Neural cell (in vitro differentiated cells): ENCODE measurements around the gene NQO1.

Experiments
- EP300 ChIP-seq: fragments of 450-650 bp; conservative IDR thresholded peaks from 2 replicates; pipeline ENCODE4 v1.6.1; 2014; ENCODE audit warnings: antibody characterized with exemption, mild to moderate bottlenecking, moderate library complexity; ENCODE audit not compliant: poor library complexity, severe bottlenecking
- EZH2 ChIP-seq: fragments of 200-600, 300-800 bp; shearing (Covaris generic), sonication (generic); IDR thresholded peaks from 2 replicates; pipeline ENCODE4 v1.6.1; 2014; ENCODE audit warnings: antibody characterized with exemption, low read length, borderline replicate concordance, mild to moderate bottlenecking; ENCODE audit not compliant: insufficient read depth, poor library complexity, severe bottlenecking
- MXI1 ChIP-seq: fragments of 450-650 bp; conservative IDR thresholded peaks from 2 replicates; pipeline ENCODE4 v1.6.1; 2014; ENCODE audit warnings: antibody characterized with exemption, mild to moderate bottlenecking; ENCODE audit not compliant: poor library complexity, severe bottlenecking
- POLR2AphosphoS5 ChIP-seq: IDR thresholded peaks from 2 replicates; pipeline ENCODE4 v1.6.1; 2012
- RAD21 ChIP-seq: fragments of 450-650 bp; conservative IDR thresholded peaks from 2 replicates; pipeline ENCODE4 v1.6.1; 2014; ENCODE audit warnings: antibody characterized with exemption, mild to moderate bottlenecking, moderate library complexity
- TAF1 ChIP-seq: IDR thresholded peaks from 2 replicates; pipeline ENCODE4 v1.6.1; 2012; ENCODE audit warnings: low read depth
- TF ChIP-seq, protein P1 (sequence below): fragments of 450-650 bp; IDR thresholded peaks from 2 replicates; pipeline ENCODE4 v1.5.1; 2014; ENCODE audit warnings: antibody characterized with exemption, mild to moderate bottlenecking, moderate library complexity; ENCODE audit not compliant: poor library complexity, severe bottlenecking
- TF ChIP-seq, protein P2 (sequence below): IDR thresholded peaks from 2 replicates; pipeline ENCODE4 v1.6.1; 2012; ENCODE audit warnings: borderline replicate concordance

DNA sequence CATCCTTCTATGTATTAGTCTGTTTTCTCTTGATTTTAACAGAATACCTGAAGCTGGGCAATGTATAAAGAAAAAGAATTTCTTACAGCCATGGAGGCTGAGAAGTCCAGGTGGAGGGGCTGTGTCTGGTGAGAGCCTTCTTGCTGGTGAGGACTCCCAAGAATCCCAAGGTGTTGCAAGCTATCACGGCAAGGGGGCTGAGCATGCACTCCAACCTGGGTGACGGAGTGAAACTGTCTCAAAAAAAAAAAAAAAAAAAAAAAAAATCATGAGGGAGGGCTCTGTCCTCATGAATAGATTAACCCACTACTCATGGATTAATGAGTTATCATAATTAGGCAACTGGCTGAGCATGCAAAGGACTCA is 19.4 kb downstream of the NQO1 start:
- TF ChIP-seq, protein P1, sequence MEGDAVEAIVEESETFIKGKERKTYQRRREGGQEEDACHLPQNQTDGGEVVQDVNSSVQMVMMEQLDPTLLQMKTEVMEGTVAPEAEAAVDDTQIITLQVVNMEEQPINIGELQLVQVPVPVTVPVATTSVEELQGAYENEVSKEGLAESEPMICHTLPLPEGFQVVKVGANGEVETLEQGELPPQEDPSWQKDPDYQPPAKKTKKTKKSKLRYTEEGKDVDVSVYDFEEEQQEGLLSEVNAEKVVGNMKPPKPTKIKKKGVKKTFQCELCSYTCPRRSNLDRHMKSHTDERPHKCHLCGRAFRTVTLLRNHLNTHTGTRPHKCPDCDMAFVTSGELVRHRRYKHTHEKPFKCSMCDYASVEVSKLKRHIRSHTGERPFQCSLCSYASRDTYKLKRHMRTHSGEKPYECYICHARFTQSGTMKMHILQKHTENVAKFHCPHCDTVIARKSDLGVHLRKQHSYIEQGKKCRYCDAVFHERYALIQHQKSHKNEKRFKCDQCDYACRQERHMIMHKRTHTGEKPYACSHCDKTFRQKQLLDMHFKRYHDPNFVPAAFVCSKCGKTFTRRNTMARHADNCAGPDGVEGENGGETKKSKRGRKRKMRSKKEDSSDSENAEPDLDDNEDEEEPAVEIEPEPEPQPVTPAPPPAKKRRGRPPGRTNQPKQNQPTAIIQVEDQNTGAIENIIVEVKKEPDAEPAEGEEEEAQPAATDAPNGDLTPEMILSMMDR: no peak
- TF ChIP-seq EZH2 (no peak), TAF1 (no peak), POLR2AphosphoS5 (no peak), EP300 (no peak), MXI1 (no peak), RAD21 (no peak)
- TF ChIP-seq, protein P2, sequence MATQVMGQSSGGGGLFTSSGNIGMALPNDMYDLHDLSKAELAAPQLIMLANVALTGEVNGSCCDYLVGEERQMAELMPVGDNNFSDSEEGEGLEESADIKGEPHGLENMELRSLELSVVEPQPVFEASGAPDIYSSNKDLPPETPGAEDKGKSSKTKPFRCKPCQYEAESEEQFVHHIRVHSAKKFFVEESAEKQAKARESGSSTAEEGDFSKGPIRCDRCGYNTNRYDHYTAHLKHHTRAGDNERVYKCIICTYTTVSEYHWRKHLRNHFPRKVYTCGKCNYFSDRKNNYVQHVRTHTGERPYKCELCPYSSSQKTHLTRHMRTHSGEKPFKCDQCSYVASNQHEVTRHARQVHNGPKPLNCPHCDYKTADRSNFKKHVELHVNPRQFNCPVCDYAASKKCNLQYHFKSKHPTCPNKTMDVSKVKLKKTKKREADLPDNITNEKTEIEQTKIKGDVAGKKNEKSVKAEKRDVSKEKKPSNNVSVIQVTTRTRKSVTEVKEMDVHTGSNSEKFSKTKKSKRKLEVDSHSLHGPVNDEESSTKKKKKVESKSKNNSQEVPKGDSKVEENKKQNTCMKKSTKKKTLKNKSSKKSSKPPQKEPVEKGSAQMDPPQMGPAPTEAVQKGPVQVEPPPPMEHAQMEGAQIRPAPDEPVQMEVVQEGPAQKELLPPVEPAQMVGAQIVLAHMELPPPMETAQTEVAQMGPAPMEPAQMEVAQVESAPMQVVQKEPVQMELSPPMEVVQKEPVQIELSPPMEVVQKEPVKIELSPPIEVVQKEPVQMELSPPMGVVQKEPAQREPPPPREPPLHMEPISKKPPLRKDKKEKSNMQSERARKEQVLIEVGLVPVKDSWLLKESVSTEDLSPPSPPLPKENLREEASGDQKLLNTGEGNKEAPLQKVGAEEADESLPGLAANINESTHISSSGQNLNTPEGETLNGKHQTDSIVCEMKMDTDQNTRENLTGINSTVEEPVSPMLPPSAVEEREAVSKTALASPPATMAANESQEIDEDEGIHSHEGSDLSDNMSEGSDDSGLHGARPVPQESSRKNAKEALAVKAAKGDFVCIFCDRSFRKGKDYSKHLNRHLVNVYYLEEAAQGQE: no peak
